ENCODE results near the gene ERFL.

The ERFL gene

DNA sequence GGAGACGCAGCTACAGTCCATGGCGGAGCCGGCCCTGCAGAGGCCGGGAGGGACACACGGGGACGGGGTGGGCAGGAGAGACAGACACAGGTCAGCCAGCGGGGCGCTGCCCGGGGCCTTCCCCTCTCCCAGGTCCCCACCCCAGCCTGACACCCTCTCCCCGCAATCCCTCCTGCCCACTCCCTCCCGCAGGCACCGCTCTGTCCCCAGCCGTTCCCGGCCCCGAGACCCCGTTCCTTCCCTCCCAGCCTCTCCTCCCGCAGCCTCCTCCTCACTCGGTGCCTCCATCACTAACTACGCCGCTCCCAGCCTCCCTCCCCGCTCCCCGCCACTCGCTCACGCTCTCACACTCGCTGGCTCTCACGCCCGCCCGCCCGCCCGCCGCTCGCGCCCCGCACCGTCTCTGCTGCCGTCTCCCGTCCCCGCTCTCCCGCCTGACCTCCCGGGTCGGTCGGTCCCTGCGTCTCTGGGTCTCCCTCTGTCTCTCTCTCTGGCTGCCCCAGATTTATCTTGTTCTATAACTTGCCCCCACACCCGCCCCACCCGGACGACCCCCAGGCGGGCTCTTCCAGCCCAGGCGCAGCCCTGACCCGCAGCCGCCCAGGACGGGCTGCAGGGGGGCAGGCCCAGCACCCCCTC is 15.2 kb downstream of the ERFL start:
- DNase-seq, result no peak

- no peak for DNase-seq
These were observed 16.1 kb downstream of the ERFL start for GRCh38 chr19:41911889-41912731.

DNA sequence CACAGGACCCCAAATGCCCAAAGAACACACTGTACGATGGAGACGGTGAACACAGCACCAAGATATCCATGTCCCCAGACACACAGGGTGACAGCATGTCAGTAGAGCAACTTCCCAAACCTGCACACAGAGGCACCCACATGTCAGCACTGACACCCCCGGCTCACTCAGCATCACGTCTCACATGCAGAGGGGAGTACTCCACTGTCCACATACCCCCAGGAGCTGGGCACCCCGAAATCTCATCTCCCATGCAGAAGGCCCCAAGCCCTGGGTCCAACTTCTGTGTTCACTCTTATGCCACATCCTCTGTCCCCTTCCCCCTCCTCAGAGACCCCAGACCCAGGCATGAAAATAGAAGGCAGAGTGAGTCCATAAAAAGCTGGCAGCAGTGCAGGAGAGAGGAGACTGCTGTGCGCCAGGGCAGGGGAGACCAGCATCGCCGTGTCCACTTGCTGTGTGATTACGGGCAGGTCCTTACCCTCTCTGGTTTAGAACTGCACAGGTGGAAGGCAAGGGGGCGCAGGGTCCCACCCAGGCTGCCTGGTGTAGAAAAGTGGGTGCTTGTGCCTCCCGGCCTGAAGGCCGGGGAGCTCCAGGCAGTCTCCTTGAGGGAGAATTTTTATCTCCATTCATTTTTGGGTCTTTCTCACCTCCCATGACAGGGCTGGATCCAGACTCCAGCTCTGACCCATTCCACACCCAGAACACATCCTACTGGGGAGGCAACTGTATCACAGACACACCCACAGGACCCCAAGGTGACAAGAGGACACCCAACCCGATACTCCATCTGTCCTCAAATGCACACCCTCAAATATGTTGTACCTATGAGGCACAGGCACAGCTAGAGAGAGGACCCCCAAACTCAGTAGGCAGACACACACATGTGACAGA is 17.0 kb downstream of the ERFL start:
- DNase-seq, result no peak

DNA sequence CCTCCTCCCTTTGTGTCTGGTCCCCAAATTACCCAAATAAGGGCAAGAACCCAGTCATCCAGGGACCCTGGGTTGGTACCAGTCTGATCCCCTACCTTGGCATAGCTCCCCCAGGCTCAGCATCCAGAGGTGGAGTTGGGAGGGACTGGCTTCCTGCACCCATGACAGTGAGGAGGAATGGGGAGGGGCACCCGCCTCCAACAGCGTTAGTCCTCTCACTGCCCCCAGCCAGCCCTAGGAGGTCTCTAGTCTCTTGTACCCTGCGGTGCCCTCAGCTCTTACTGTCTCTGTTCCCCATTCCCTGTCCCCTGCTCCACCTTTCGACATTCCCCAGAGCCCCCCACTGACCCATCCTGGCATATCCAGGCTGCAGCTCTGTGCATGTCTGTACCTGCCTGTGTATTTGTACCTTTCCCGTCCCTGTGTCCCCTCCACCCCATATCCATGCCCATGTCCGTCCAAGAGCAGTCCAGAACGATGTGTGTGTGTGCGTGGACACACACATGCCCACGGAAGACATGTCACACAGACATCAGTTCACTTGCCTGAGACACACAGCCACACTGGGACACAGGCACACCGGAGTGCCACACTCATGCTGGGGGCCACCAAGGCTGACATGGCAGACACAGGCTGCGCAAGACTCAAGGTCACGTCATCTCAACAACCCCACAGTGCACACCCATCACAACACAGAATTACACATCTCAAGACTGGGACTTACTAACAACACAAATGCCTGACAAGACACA is 17.8 kb downstream of the ERFL start:
- DNase-seq, result no peak

DNA sequence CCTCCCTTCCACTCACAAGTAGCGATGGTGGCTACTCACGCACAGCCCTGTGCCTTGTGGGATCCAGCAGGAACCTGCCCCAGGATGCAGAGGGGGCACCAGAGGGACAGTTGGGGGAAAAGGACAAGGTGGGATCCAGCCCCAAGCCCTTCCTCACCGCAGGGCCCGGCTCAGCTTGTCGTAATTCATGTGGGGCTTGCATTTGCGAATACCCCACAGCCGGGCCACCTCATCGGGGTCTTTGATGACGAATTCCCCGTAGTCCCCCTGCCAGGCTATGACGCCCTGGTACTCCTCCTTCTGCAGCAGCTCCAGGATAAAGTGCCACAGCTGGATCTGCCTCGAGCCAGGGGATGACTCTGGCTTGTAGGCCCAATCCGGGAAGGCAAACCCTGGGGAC is 18.5 kb downstream of the ERFL start:
- DNase-seq, result no peak

DNA sequence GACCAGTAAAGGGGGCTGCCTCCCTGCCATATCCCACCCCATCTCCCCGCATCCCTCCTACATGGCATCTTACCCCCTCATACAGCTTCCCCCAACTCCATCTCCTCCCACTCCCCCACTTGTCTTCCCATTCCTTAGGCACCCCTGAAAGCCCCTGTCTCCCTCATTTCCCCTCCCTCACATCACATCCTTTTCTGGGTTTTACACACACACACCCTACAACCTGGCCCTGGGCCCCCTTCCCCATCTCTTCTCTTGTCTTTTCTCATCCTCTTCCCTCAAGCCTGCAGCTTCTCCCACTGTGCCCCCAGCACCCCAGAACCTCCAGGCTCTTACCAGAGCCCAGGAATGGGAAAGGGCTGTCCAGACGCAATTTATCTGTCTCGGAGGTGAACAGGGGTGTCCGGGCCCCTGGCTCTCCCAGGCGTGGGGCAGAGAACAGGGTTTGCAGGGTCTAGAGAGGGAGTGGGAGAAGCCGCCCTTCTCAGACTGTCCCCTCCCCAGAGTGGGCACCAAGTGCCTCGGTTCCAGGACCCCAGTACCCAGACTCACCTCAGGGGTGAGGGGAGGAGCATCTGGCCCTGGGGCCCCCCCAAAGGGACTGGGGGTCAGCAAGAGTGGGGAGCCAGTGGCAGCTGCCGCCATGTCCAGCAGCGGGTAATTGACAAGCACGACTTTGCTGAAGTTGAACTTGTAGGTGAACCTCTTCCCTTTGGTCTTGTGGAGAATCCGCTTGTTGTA is 19.4 kb downstream of the ERFL start:
- no peak for DNase-seq

- no peak for DNase-seq
These were observed 20.1 kb downstream of the ERFL start for GRCh38 chr19:41907994-41908615.

DNA sequence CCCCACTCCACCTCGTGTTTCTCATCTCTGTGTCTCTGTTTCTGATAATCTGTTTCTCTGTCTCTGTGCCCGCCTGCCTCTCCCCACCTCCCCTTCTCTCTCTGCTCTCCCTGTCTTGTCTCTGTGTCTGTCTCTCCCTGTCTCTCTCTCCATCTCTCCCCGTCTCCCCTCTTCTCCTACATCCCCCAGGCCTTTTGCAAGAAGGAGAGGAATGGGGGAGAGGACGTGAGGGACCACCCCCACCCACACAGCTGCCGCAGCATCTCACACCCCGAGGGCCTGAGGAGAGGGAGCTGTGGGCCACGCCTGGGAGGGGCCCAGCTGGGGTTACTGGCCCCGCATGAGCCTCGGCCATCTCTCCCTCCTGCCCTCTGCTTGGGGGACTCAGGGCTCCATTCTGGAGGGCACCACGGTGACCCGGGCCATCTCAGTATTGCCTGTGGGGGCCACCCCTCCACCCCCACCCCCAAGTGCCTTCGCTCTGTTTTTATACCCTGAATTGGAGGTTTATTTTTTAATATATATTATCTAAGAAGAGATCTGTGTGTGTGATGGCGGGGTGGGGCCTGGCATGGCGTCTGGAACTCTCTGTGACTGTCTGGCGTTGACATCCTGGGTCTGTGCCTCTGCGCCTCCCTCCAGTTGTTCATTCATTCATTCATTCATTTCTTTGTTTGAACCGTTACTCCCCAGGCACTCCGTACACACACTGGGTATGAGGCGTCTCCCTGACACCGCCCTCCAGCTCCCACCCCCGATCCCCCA is 21.2 kb downstream of the ERFL start:
- no peak for DNase-seq

GRCh38 chr19:41906271-41906670 is 22.0 kb downstream of the ERFL start:
- DNase-seq, result no peak

DNA sequence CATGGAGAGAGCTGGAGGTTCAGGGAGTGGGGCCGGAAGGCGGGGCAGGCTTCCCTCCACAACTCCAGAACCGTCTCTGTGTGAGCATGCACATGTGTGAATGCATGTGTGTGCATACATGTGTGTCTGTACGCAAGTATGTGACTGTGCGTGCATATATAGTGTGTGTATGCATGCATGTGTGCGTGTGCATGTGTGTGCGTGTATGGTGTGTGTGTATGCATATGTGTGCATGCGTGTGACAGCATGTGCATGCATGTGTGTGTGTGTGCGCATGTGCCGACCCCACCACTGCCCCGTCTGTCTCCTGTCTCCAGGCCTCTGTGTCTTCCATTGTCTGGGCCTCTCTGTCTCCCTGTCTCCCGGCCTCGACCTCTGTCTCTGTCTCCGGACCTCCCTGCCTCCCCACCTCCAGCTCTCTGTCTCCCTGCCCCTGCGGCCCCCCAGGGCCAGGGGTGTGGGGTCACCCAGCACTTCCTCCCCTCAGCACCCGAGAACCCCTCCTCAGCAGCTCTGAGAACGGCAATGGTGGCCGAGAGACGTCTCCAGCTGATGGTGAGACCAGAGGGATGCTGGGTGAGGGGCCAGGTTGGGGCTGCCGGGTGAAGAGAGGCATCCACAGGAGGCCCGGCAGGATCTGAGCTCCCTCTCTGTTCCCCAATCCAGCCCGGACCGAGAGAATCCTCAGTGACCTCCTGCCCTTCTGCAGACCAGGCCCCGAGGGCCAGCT is 22.8 kb downstream of the ERFL start:
- DNase-seq, result no peak

- no peak for DNase-seq
These were observed 24.0 kb downstream of the ERFL start for GRCh38 chr19:41904118-41904870.

- no peak for DNase-seq
These were observed 24.9 kb downstream of the ERFL start for GRCh38 chr19:41903193-41903953.

DNA sequence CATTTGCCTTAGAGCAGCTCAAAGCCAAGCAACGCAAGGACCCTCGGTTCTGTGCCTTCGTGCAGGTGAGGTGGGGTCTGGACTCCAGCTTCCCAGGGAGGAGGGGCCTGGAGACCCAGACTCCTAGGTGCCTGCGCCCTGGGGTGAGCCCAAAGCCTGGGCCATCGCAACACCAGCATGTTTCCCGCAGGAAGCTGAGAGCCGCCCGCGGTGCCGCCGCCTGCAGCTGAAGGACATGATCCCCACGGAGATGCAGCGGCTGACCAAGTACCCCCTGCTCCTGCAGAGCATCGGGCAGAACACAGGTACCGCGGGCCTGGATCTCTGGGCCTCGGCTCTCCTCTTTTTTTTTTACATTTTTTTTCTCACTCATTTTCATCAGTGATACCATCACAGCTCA is 25.7 kb downstream of the ERFL start:
- DNase-seq, result no peak

DNA sequence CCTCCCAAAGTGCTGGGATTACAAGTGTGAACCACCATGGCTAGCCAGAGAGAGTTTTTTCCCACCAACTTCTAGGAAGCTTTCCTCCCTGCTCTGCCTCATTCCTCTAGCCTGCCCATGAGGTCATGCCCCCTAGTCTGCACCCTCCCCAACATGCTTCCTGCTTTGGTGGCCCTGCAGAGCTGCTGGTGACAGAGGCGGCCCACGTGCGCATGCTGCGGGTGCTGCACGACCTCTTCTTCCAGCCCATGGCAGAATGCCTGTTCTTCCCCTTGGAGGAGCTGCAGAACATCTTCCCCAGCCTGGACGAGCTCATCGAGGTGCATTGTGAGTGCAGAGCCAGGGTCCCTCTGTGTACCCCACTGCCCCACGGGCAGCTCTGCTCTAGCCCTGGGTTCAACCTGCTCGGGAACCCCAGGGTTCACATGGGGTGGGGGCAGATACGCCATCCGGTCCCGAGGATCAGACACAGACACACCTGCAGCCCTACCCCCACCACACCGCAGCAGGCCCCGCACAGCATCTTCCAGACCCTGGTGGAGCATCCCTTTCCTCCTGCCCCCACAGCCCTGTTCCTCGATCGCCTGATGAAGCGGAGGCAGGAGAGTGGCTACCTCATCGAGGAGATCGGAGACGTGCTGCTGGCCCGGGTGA is 26.4 kb downstream of the ERFL start:
- DNase-seq, result no peak

DNA sequence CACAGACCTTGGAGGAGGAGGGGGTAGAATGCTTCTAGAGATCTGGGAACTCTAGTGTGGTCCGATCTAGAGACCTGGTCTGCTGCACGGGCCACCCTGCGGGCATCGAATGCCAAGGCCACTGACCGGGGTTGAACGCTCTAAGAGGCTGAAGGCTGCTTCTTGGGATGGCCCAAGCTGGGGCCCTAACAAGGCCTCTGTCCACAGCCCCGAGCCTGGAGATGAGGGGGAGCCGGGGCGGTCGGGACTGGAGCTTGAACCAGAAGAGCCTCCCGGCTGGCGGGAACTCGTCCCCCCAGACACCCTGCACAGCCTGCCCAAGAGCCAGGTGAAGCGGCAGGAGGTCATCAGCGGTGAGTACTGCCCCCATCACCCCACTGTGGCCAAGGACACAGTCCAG is 30.0 kb downstream of the ERFL start:
- no peak for DNase-seq

GRCh38 chr19:41897820-41898219 is 30.4 kb downstream of the ERFL start:
- DNase-seq, result no peak

DNA sequence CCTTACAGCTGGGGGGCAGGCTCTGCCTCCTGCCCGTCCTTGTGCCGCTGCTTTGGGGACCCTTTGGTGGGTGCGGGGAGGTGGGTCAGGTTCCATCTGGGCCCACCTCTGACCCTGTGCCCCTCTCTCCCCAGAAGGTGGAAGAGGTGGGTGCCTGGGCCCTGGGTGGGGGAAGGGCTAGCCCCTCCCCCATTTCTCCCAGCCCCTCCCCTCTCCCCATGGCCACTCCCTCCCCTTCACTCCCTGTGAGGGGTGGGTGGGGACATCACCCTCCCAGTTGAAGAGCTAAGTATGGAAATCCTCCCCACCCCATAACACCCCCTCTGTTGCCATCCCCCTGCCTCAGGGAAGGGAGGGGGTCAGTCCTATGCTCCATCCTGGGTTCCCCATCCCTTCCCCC is 31.1 kb downstream of the ERFL start:
- DNase-seq, result no peak

DNA sequence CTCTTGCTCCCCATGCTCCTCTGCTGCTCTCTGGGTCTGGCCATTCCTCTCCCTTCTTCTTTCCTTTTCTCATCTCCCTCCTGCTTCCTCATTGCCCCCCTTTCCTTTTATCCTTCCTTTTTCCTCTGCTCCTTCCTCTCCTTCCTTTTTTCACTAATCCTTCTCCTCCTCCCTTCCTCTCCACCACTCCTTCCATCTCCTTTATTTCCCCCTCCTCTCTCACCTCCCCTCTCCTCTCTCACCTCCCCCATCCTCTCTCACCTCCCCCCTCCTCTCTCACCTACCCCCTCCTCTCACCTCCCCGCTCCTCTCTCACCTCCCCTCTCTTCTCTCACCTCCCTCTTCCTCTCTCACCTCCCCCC is 31.7 kb downstream of the ERFL start:
- no peak for DNase-seq

All from fibroblast of skin of abdomen (primary cell).